ENCODE measurements around the gene CCNT2.
"Not testable (repeated sequence)": the region's sequence is repeated elsewhere in the genome, so short reads cannot be mapped to it uniquely, and the experiment has no call there.

The CCNT2 gene

GRCh38 chr2:134919341-134920210 is 954 bp downstream of the CCNT2 start:
- DNase-seq: no peak

GRCh38 chr2:134924912-134925311 is 6.3 kb downstream of the CCNT2 start:
- no peak for DNase-seq

- no peak for DNase-seq
Measured at GRCh38 chr2:134926231-134926931, 7.8 kb downstream of the CCNT2 start.

GRCh38 chr2:134927195-134927594 is 8.6 kb downstream of the CCNT2 start:
- no peak for DNase-seq

GRCh38 chr2:134932864-134933526 is 14.4 kb downstream of the CCNT2 start:
- DNase-seq: no peak

GRCh38 chr2:134933732-134934131 is 15.1 kb downstream of the CCNT2 start:
- DNase-seq: no peak

- no peak for DNase-seq
Measured at GRCh38 chr2:134934150-134934549, 15.5 kb downstream of the CCNT2 start.

GRCh38 chr2:134934641-134935040 is 16.0 kb downstream of the CCNT2 start:
- no peak for DNase-seq

- DNase-seq: no peak
Measured at GRCh38 chr2:134936691-134937090, 18.1 kb downstream of the CCNT2 start.

GRCh38 chr2:134943540-134943939 is 24.9 kb downstream of the CCNT2 start:
- no peak for DNase-seq

GRCh38 chr2:134944975-134945374 is 26.4 kb downstream of the CCNT2 start:
- no peak for DNase-seq

- no peak for DNase-seq
Measured at GRCh38 chr2:134946073-134946472, 27.5 kb downstream of the CCNT2 start.

GRCh38 chr2:134949981-134950708 is 31.5 kb downstream of the CCNT2 start:
- no peak for DNase-seq

- no peak for DNase-seq
Measured at GRCh38 chr2:134950886-134951285, 32.3 kb downstream of the CCNT2 start.

GRCh38 chr2:134952608-134953007 is 34.0 kb downstream of the CCNT2 start:
- no peak for DNase-seq

GRCh38 chr2:134954065-134954464 is 35.4 kb downstream of the CCNT2 start:
- no peak for DNase-seq

- no peak for DNase-seq
Measured at GRCh38 chr2:134955744-134956143, 37.1 kb downstream of the CCNT2 start.

- DNase-seq: no peak
Measured at GRCh38 chr2:134957477-134957876, 38.9 kb downstream of the CCNT2 start.

GRCh38 chr2:134967166-134967565 is 48.5 kb downstream of the CCNT2 start:
- not testable (repeated sequence) for DNase-seq

GRCh38 chr2:134973241-134974138 is 54.9 kb downstream of the CCNT2 start:
- no peak for DNase-seq

GRCh38 chr2:134975281-134976009 is 56.8 kb downstream of the CCNT2 start:
- DNase-seq: no peak

Data from NCI-H1694 (cell line).